SJCRH30 (cell line): ENCODE results near the gene KCNA5. TPM values are rescaled to one million over a fixed set of nuclear protein-coding genes. Genes with fewer than 3 reads are reported as not detected.

Experiments
- DNase-seq, 2 experiments: peaks; one replicate each; pipeline ENCODE4 v3.0.0-alpha.2; 2015 to 2020
- H3K27ac ChIP-seq: fragments of 250-450 bp; sonication (Bioruptor Pico); 2 replicates; pipeline ENCODE4 v1.5.1; 2020; ENCODE audit warnings: mild to moderate bottlenecking, moderate library complexity
- H3K27me3 ChIP-seq: fragments of 250-450 bp; sonication (Bioruptor Pico); 2 replicates; pipeline ENCODE4 v1.5.1; 2020; ENCODE audit warnings: mild to moderate bottlenecking, moderate library complexity
- H3K36me3 ChIP-seq: fragments of 250-450 bp; sonication (Bioruptor Pico); 2 replicates; pipeline ENCODE4 v1.5.1; 2020; ENCODE audit warnings: mild to moderate bottlenecking, moderate library complexity
- H3K4me1 ChIP-seq: fragments of 250-450 bp; sonication (Bioruptor Pico); 2 replicates; pipeline ENCODE4 v1.5.1; 2020; ENCODE audit warnings: mild to moderate bottlenecking, moderate library complexity
- H3K4me3 ChIP-seq: fragments of 250-450 bp; sonication (Bioruptor Pico); 2 replicates; pipeline ENCODE4 v1.5.1; 2020; ENCODE audit warnings: mild to moderate bottlenecking, moderate library complexity
- H3K9me3 ChIP-seq: fragments of 250-450 bp; sonication (Bioruptor Pico); replicated peaks from 2 replicates; pipeline ENCODE4 v1.5.1; 2020; ENCODE audit warnings: mild to moderate bottlenecking, moderate library complexity
- total RNA-seq: library from RNA; depleted of rRNA; stranded (reverse); fragments of >200 nt; shearing (Covaris generic); gene quantifications from 2 replicates; pipeline ENCODE4 v1.2.3, GENCODE V29; 2014; rRNA removed

Gene KCNA5
- not detected in 2 replicates for total RNA-seq

- Histone ChIP-seq H3K27ac (no peak within 1 kb of the TSS), H3K9me3 (no peaks in the 10 kb centered on the region), H3K4me3 (no peak within 1 kb of the TSS), H3K27me3 (peaks cover 6% of the 10 kb centered on the region; the same call in 1 of the 2 replicates), H3K36me3 (no peaks in the 10 kb centered on the region), H3K4me1 (no peaks in the 10 kb centered on the region)
- no peak for DNase-seq
Measured at GRCh38 chr12:5043589-5044419, at the start of gene KCNA5. KCNA5 (plus strand) TSS chr12:5043879; CDS start chr12:5044148, 269 bp downstream.

GRCh38 chr12:4994622-4995021 lies 49.1 kb upstream of the KCNA5 start:
- H3K4me1 ChIP-seq = no peaks in the 10 kb centered on the region
- no peak overlapping the region for H3K27ac ChIP-seq
- no peaks in the 10 kb centered on the region for H3K9me3 ChIP-seq
- no peak overlapping the region for H3K4me3 ChIP-seq
- no peak for DNase-seq
- no peaks in the 10 kb centered on the region for H3K36me3 ChIP-seq
- H3K27me3 ChIP-seq = no peaks in the 10 kb centered on the region

GRCh38 chr12:4996714-4997113 lies 47.0 kb upstream of the KCNA5 start:
- Histone ChIP-seq H3K4me3 (no peak overlapping the region), H3K9me3 (no peaks in the 10 kb centered on the region), H3K27ac (no peak overlapping the region), H3K36me3 (no peaks in the 10 kb centered on the region), H3K27me3 (no peaks in the 10 kb centered on the region), H3K4me1 (no peaks in the 10 kb centered on the region)
- DNase-seq = no peak

GRCh38 chr12:4997939-4998338 lies 45.7 kb upstream of the KCNA5 start:
- no peak overlapping the region for H3K27ac ChIP-seq
- DNase-seq = peak; percentile 21 to 27

GRCh38 chr12:5000204-5000603 lies 43.5 kb upstream of the KCNA5 start:
- H3K4me1 ChIP-seq = no peaks in the 10 kb centered on the region
- H3K9me3 ChIP-seq = no peaks in the 10 kb centered on the region
- H3K27me3 ChIP-seq = no peaks in the 10 kb centered on the region
- H3K27ac ChIP-seq = no peak overlapping the region
- DNase-seq = no peak
- H3K36me3 ChIP-seq = no peaks in the 10 kb centered on the region
- H3K4me3 ChIP-seq = no peak overlapping the region

More at GRCh38 chr12:4997939-4998338, 45.7 kb upstream of the KCNA5 start:
- H3K27me3 ChIP-seq = no peaks in the 10 kb centered on the region
- H3K36me3 ChIP-seq = no peaks in the 10 kb centered on the region
- no peaks in the 10 kb centered on the region for H3K4me1 ChIP-seq
- H3K9me3 ChIP-seq = no peaks in the 10 kb centered on the region
- H3K4me3 ChIP-seq = no peak overlapping the region

GRCh38 chr12:5000658-5001385 lies 42.9 kb upstream of the KCNA5 start:
- DNase-seq = peak; percentile 55 to 70

GRCh38 chr12:5003025-5003666 lies 40.5 kb upstream of the KCNA5 start:
- Histone ChIP-seq H3K36me3 (no peaks in the 10 kb centered on the region), H3K4me3 (no peak overlapping the region), H3K9me3 (no peaks in the 10 kb centered on the region), H3K27me3 (0 out of 2 replicates have a peak, but pooled peaks cover 3% of the 10 kb centered on the region), H3K27ac (no peak overlapping the region), H3K4me1 (no peaks in the 10 kb centered on the region)
- DNase-seq = peak; percentile 49 to 63

More at GRCh38 chr12:5000658-5001385, 42.9 kb upstream of the KCNA5 start:
- Histone ChIP-seq H3K36me3 (no peaks in the 10 kb centered on the region), H3K27ac (no peak overlapping the region), H3K27me3 (no peaks in the 10 kb centered on the region), H3K9me3 (no peaks in the 10 kb centered on the region), H3K4me1 (no peaks in the 10 kb centered on the region), H3K4me3 (no peak overlapping the region)

- no peak overlapping the region for H3K27ac ChIP-seq
- H3K27me3 ChIP-seq = peaks cover 10% of the 10 kb centered on the region; the same call in 1 of the 2 replicates
- no peaks in the 10 kb centered on the region for H3K4me1 ChIP-seq
- DNase-seq = no peak
- no peaks in the 10 kb centered on the region for H3K9me3 ChIP-seq
- no peak overlapping the region for H3K4me3 ChIP-seq
- H3K36me3 ChIP-seq = no peaks in the 10 kb centered on the region
Measured at GRCh38 chr12:5008661-5009060, 35.0 kb upstream of the KCNA5 start.

GRCh38 chr12:5010151-5010550 lies 33.5 kb upstream of the KCNA5 start:
- Histone ChIP-seq H3K36me3 (no peaks in the 10 kb centered on the region), H3K9me3 (no peaks in the 10 kb centered on the region)
- DNase-seq = no peak

GRCh38 chr12:5012337-5012736 lies 31.3 kb upstream of the KCNA5 start:
- H3K27me3 ChIP-seq = peaks cover 7% of the 10 kb centered on the region; the same call in 1 of the 2 replicates
- H3K27ac ChIP-seq = no peak overlapping the region
- no peaks in the 10 kb centered on the region for H3K4me1 ChIP-seq
- no peak overlapping the region for H3K4me3 ChIP-seq
- no peaks in the 10 kb centered on the region for H3K36me3 ChIP-seq
- no peaks in the 10 kb centered on the region for H3K9me3 ChIP-seq
- DNase-seq = no peak

More at GRCh38 chr12:5010151-5010550, 33.5 kb upstream of the KCNA5 start:
- H3K27me3 ChIP-seq = peaks cover 10% of the 10 kb centered on the region; the same call in 1 of the 2 replicates
- no peaks in the 10 kb centered on the region for H3K4me1 ChIP-seq
- H3K27ac ChIP-seq = no peak overlapping the region
- H3K4me3 ChIP-seq = no peak overlapping the region

GRCh38 chr12:5013266-5013730 lies 30.4 kb upstream of the KCNA5 start:
- H3K4me1 ChIP-seq = no peaks in the 10 kb centered on the region
- peaks cover 7% of the 10 kb centered on the region; the same call in 1 of the 2 replicates for H3K27me3 ChIP-seq
- no peak overlapping the region for H3K27ac ChIP-seq
- no peak for DNase-seq
- H3K9me3 ChIP-seq = no peaks in the 10 kb centered on the region
- no peak overlapping the region for H3K4me3 ChIP-seq
- H3K36me3 ChIP-seq = no peaks in the 10 kb centered on the region

GRCh38 chr12:5014269-5014668 lies 29.4 kb upstream of the KCNA5 start:
- Histone ChIP-seq H3K9me3 (no peaks in the 10 kb centered on the region), H3K27me3 (peaks cover 7% of the 10 kb centered on the region; the same call in 1 of the 2 replicates), H3K27ac (no peak overlapping the region), H3K4me1 (no peaks in the 10 kb centered on the region), H3K4me3 (no peak overlapping the region), H3K36me3 (no peaks in the 10 kb centered on the region)
- DNase-seq = no peak

- H3K27ac ChIP-seq = no peak overlapping the region
Measured at GRCh38 chr12:5015711-5016492, 27.8 kb upstream of the KCNA5 start.

GRCh38 chr12:5016526-5016925 lies 27.2 kb upstream of the KCNA5 start:
- H3K9me3 ChIP-seq = no peaks in the 10 kb centered on the region
- H3K27ac ChIP-seq = no peak overlapping the region
- no peaks in the 10 kb centered on the region for H3K4me1 ChIP-seq
- H3K27me3 ChIP-seq = peaks cover 11% of the 10 kb centered on the region; the same call in 1 of the 2 replicates
- no peaks in the 10 kb centered on the region for H3K36me3 ChIP-seq
- H3K4me3 ChIP-seq = no peak overlapping the region
- no peak for DNase-seq

More at GRCh38 chr12:5015711-5016492, 27.8 kb upstream of the KCNA5 start:
- H3K4me1 ChIP-seq = no peaks in the 10 kb centered on the region
- no peaks in the 10 kb centered on the region for H3K9me3 ChIP-seq
- H3K36me3 ChIP-seq = no peaks in the 10 kb centered on the region
- H3K4me3 ChIP-seq = no peak overlapping the region
- peaks cover 7% of the 10 kb centered on the region; the same call in 1 of the 2 replicates for H3K27me3 ChIP-seq
- DNase-seq = no peak
